Astrocyte (in vitro differentiated cells and primary cell): ENCODE results near the gene SMYD2. TPM values are rescaled to one million over a fixed set of nuclear protein-coding genes. Genes with fewer than 3 reads are reported as not detected.
A peak's percentile ranks its signal among the peaks of the same experiment; 100 is the strongest.

ENCODE experiments used
- DNase-seq: peaks from one replicate; pipeline ENCODE4 v3.0.0-alpha.2; 2010; ENCODE audit warnings: low read depth
- FAIRE-seq: peaks from 2 replicates; lab custom pipeline; 2011; peaks lifted over from hg19 to GRCh38; lab: Jason Lieb, UNC
- H2AFZ ChIP-seq: 2 replicates; pipeline ENCODE4 v1.6.0; 2012; ENCODE audit warnings: low read depth, low read length, inconsistent platforms
- H3K27ac ChIP-seq: 2 replicates; pipeline ENCODE4 v1.5.1; 2011; ENCODE audit warnings: low read depth, low read length, inconsistent platforms
- H3K27me3 ChIP-seq: 2 replicates; pipeline ENCODE4 v1.6.0; 2011; ENCODE audit warnings: low read length, inconsistent platforms; ENCODE audit not compliant: insufficient read depth
- H3K36me3 ChIP-seq: 2 replicates; pipeline ENCODE4 v1.5.1; 2011; ENCODE audit warnings: low read length, inconsistent platforms; ENCODE audit not compliant: insufficient read depth
- H3K4me1 ChIP-seq: 2 replicates; pipeline ENCODE4 v1.5.1; 2011; ENCODE audit warnings: low read length, inconsistent platforms; ENCODE audit not compliant: insufficient read depth
- H3K4me2 ChIP-seq: 2 replicates; pipeline ENCODE4 v1.6.0; 2012; ENCODE audit warnings: low read length, inconsistent platforms
- H3K4me3 ChIP-seq: 2 replicates; pipeline ENCODE4 v1.5.1; 2011; ENCODE audit warnings: low read depth, mild to moderate bottlenecking, low read length, inconsistent platforms; ENCODE audit not compliant: insufficient read depth
- H3K79me2 ChIP-seq: 2 replicates; pipeline ENCODE4 v1.6.0; 2012; ENCODE audit warnings: mild to moderate bottlenecking, low read length, inconsistent platforms; ENCODE audit not compliant: insufficient read depth
- H3K9ac ChIP-seq: 2 replicates; pipeline ENCODE4 v1.6.0; 2012; ENCODE audit warnings: mild to moderate bottlenecking, low read length, inconsistent platforms
- H3K9me3 ChIP-seq: 2 replicates; pipeline ENCODE4 v1.5.1; 2012; ENCODE audit warnings: low read depth, mild to moderate bottlenecking, low read length, inconsistent platforms; ENCODE audit not compliant: insufficient read depth
- H4K20me1 ChIP-seq: 2 replicates; pipeline ENCODE4 v1.6.0; 2012; ENCODE audit warnings: low read length, inconsistent platforms; ENCODE audit not compliant: insufficient read depth
- H3K27ac Mint-ChIP-seq: one replicate; pipeline ENCODE4 v1.8.0; 2021; ENCODE audit warnings: mild to moderate bottlenecking, mixed read lengths; ENCODE audit not compliant: unreplicated experiment
- H3K27me3 Mint-ChIP-seq: one replicate; pipeline ENCODE4 v1.8.0; 2021; ENCODE audit warnings: low read depth, mixed read lengths; ENCODE audit not compliant: unreplicated experiment
- H3K36me3 Mint-ChIP-seq: one replicate; pipeline ENCODE4 v1.8.0; 2021; ENCODE audit warnings: low read depth, mixed read lengths; ENCODE audit not compliant: unreplicated experiment
- H3K4me1 Mint-ChIP-seq: one replicate; pipeline ENCODE4 v1.8.0; 2021; ENCODE audit warnings: low read depth, mixed read lengths; ENCODE audit not compliant: unreplicated experiment
- H3K4me3 Mint-ChIP-seq: one replicate; pipeline ENCODE4 v1.8.0; 2021; ENCODE audit warnings: mild to moderate bottlenecking, moderate library complexity, mixed read lengths; ENCODE audit not compliant: unreplicated experiment
- H3K9me3 Mint-ChIP-seq: one replicate; pipeline ENCODE4 v1.8.0; 2021; ENCODE audit warnings: mild to moderate bottlenecking, mixed read lengths; ENCODE audit not compliant: unreplicated experiment
- EZH2 ChIP-seq: IDR thresholded peaks from 2 replicates; pipeline ENCODE4 v1.6.1; 2012; ENCODE audit warnings: mild to moderate bottlenecking, low read length, inconsistent platforms; ENCODE audit not compliant: insufficient read depth
- total RNA-seq: library from RNA; stranded (reverse); gene quantifications from 2 replicates; pipeline ENCODE4 v1.2.1, GENCODE V29; 2021
- TF ChIP-seq, protein P1 (sequence below): IDR thresholded peaks from 2 replicates; pipeline ENCODE4 v1.5.1; 2011; ENCODE audit warnings: low read depth, mild to moderate bottlenecking, inconsistent platforms, low read length, moderate library complexity; ENCODE audit not compliant: insufficient read depth

SMYD2 gene
- total RNA-seq, 1 donor from 2014 or later: 38.6 TPM

DNA sequence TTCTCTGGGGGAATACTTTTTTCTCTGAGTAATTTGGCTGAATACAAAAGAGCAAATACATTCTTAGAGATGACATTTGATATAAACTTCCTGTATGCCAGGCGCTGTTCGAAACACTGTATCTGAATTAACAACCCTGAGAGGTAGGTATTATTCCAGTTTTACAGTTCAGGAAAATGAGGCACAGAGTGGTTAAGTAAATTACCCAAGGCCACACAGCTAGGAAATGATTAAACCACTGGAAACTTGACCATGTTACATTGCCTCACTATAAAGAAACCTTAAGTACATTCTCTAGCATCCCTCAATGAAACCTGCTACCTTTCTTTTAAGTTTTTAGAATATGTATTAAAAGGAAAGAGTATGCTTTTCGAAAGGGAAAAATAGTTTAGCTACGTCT, 54.6 kb downstream of the SMYD2 start:
- H4K20me1 ChIP-seq: no peaks in the 10 kb centered on the region
- H3K27me3 ChIP-seq: no peaks in the 10 kb centered on the region
- Mint-ChIP-seq H3K4me1 (peaks cover 23% of the 10 kb centered on the region), H3K27ac (peak overlapping the region; percentile 38), H3K27me3 (no peaks in the 10 kb centered on the region), H3K36me3 (peaks cover 17% of the 10 kb centered on the region), H3K9me3 (peaks cover 1% of the 10 kb centered on the region), H3K4me3 (no peak overlapping the region)
- no peak overlapping the region for H3K4me3 ChIP-seq
- H3K9me3 ChIP-seq: no peaks in the 10 kb centered on the region
- H3K27ac ChIP-seq: no peak overlapping the region
- peaks cover 4% of the 10 kb centered on the region for H3K4me1 ChIP-seq
- TF ChIP-seq, protein P1, sequence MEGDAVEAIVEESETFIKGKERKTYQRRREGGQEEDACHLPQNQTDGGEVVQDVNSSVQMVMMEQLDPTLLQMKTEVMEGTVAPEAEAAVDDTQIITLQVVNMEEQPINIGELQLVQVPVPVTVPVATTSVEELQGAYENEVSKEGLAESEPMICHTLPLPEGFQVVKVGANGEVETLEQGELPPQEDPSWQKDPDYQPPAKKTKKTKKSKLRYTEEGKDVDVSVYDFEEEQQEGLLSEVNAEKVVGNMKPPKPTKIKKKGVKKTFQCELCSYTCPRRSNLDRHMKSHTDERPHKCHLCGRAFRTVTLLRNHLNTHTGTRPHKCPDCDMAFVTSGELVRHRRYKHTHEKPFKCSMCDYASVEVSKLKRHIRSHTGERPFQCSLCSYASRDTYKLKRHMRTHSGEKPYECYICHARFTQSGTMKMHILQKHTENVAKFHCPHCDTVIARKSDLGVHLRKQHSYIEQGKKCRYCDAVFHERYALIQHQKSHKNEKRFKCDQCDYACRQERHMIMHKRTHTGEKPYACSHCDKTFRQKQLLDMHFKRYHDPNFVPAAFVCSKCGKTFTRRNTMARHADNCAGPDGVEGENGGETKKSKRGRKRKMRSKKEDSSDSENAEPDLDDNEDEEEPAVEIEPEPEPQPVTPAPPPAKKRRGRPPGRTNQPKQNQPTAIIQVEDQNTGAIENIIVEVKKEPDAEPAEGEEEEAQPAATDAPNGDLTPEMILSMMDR: no peak
- no peak for TF ChIP-seq EZH2
- no peak overlapping the region for H3K4me2 ChIP-seq
- DNase-seq (no peak), FAIRE-seq (no peak)
- no peak overlapping the region for H3K9ac ChIP-seq
- H3K79me2 ChIP-seq: no peaks in the 10 kb centered on the region
- H2AFZ ChIP-seq: no peak overlapping the region
- H3K36me3 ChIP-seq: no peaks in the 10 kb centered on the region

DNA sequence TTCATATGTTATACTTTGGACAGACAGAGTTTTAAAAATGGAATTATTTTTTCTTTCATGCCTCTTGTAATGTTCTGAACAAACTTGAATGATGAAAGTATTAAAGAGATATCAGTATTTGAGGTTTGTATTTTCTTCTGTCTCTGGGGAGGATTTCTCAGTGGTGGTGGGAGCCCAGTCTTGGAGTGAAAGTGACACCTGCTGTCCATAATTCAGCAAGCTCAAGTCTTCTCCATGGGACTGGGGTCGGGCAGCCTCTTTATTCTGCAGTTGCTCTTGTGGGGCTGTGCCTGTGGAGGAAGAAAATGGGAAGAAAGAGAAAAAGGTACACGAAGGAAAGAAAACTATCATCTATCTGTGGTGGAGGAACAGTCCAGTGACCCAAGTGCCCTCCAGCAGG, 56.1 kb downstream of the SMYD2 start:
- H3K4me1 Mint-ChIP-seq: peaks cover 23% of the 10 kb centered on the region
- H3K27ac ChIP-seq: no peak overlapping the region
- H3K9ac ChIP-seq: no peak overlapping the region
- no peak overlapping the region for H3K4me3 ChIP-seq
- FAIRE-seq (no peak), DNase-seq (no peak)
- H3K4me2 ChIP-seq: no peak overlapping the region
- no peak overlapping the region for H2AFZ ChIP-seq
- H3K4me3 Mint-ChIP-seq: no peak overlapping the region
- no peaks in the 10 kb centered on the region for H3K9me3 Mint-ChIP-seq
- no peaks in the 10 kb centered on the region for H3K27me3 Mint-ChIP-seq
- no peak for TF ChIP-seq EZH2
- TF ChIP-seq, protein P1: no peak
- no peaks in the 10 kb centered on the region for H3K79me2 ChIP-seq
- no peaks in the 10 kb centered on the region for H3K9me3 ChIP-seq
- H3K36me3 ChIP-seq: peaks cover 5% of the 10 kb centered on the region
- no peaks in the 10 kb centered on the region for H4K20me1 ChIP-seq
- H3K27ac Mint-ChIP-seq: peak overlapping the region; percentile 35
- peaks cover 26% of the 10 kb centered on the region for H3K36me3 Mint-ChIP-seq
- H3K27me3 ChIP-seq: no peaks in the 10 kb centered on the region
- peaks cover 4% of the 10 kb centered on the region for H3K4me1 ChIP-seq

DNA sequence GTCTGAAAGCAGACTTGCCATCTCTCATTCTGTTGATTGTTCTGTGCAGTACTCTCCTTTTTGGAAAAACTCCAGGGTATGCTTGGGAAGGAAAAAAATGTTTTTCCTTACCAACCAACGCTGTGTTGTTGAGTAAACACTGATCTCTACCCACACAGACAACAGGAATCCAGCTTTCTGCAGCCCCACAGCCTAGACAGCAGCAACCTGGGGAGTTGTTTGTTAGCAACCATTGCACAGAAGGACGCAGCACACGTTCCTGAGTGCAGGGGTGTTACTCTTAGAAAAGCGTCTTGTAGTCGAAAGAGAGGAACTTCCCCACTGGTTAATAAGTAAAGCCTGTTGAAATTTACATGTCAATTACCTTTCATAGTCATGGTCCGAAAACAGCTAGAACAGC, 56.6 kb downstream of the SMYD2 start:
- H3K4me3 Mint-ChIP-seq: no peak overlapping the region
- H3K9me3 ChIP-seq: no peaks in the 10 kb centered on the region
- TF ChIP-seq, protein P1: no peak
- TF ChIP-seq EZH2: no peak
- H3K4me2 ChIP-seq: no peak overlapping the region
- H3K36me3 Mint-ChIP-seq: peaks cover 29% of the 10 kb centered on the region
- peaks cover 9% of the 10 kb centered on the region for H3K36me3 ChIP-seq
- no peaks in the 10 kb centered on the region for H4K20me1 ChIP-seq
- no peaks in the 10 kb centered on the region for H3K27me3 Mint-ChIP-seq
- no peaks in the 10 kb centered on the region for H3K9me3 Mint-ChIP-seq
- H3K27ac Mint-ChIP-seq: peak overlapping the region; percentile 22
- DNase-seq (peak; percentile 66), FAIRE-seq (no peak)
- no peaks in the 10 kb centered on the region for H3K27me3 ChIP-seq
- H2AFZ ChIP-seq: no peak overlapping the region
- H3K79me2 ChIP-seq: no peaks in the 10 kb centered on the region
- H3K4me1 ChIP-seq: peaks cover 4% of the 10 kb centered on the region
- H3K27ac ChIP-seq: peak overlapping the region; percentile 21
- H3K9ac ChIP-seq: peak overlapping the region; percentile 20
- peaks cover 23% of the 10 kb centered on the region for H3K4me1 Mint-ChIP-seq
- H3K4me3 ChIP-seq: no peak overlapping the region
